Liver (tissue), 9 donors: Measurements from ENCODE around the gene RBMS3. TPM values are rescaled to one million over a fixed set of nuclear protein-coding genes. Genes with fewer than 3 reads are reported as not detected.

ENCODE experiments used
- DNase-seq: peaks from one replicate; pipeline ENCODE4 v3.0.0-alpha.2; 2017; ENCODE audit warnings: low spot score
- H3K27ac ChIP-seq, 2 donors: one replicate each; pipeline ENCODE4 v1.7.0; 2013; ENCODE audit warnings: inconsistent platforms in 2 of 2, low read length in 2 of 2, control low read depth in 1 of 2, low read depth in 1 of 2, mild to moderate bottlenecking in 1 of 2
- H3K27me3 ChIP-seq, 4 donors: one replicate each; pipeline versions ENCODE4 v1.6.1 to v1.7.0; 2013; ENCODE audit warnings: low read length in 3 of 4, inconsistent platforms in 1 of 4, mild to moderate bottlenecking in 1 of 4, moderate library complexity in 1 of 4; ENCODE audit not compliant: control insufficient read depth in 4 of 4, insufficient read depth in 4 of 4
- H3K36me3 ChIP-seq, 4 donors: one replicate each; pipeline versions ENCODE4 v1.6.1 to v1.7.0; 2013; ENCODE audit warnings: low read length in 3 of 4, mild to moderate bottlenecking in 3 of 4, low read depth in 1 of 4, moderate library complexity in 1 of 4; ENCODE audit not compliant: control insufficient read depth in 4 of 4, insufficient read depth in 3 of 4
- H3K4me1 ChIP-seq, 4 donors: one replicate each; pipeline versions ENCODE4 v1.6.1 to v1.7.0; 2013; ENCODE audit warnings: low read length in 3 of 4, mild to moderate bottlenecking in 3 of 4, moderate library complexity in 1 of 4; ENCODE audit not compliant: control insufficient read depth in 4 of 4, insufficient read depth in 4 of 4
- H3K4me3 ChIP-seq, 3 donors: one replicate each; pipeline versions ENCODE4 v1.6.1 to v1.7.0; 2013; ENCODE audit warnings: low read length in 3 of 3, control low read depth in 1 of 3, low read depth in 1 of 3, mild to moderate bottlenecking in 1 of 3
- H3K9ac ChIP-seq, 2 donors: one replicate each; pipeline ENCODE4 v1.7.0; 2013; ENCODE audit warnings: low read length in 2 of 2, mild to moderate bottlenecking in 2 of 2, moderate library complexity in 2 of 2, control low read depth in 1 of 2, low read depth in 1 of 2
- H3K9me3 ChIP-seq, 4 donors: one replicate each; pipeline versions ENCODE4 v1.6.1 to v1.7.0; 2013; ENCODE audit warnings: low read length in 3 of 4; ENCODE audit not compliant: control insufficient read depth in 4 of 4
- FOXA1 ChIP-seq: IDR thresholded peaks from 2 replicates; pipeline ENCODE4 v1.6.1; 2016; ENCODE audit warnings: antibody characterized with exemption
- FOXA2 ChIP-seq: IDR thresholded peaks from 2 replicates; pipeline ENCODE4 v1.6.1; 2016; ENCODE audit warnings: antibody characterized with exemption
- GABPA ChIP-seq, 2 donors: IDR thresholded peaks in 1 of 2; conservative IDR thresholded peaks in 1 of 2; 2 replicates each; pipeline ENCODE4 v1.6.1; 2016; ENCODE audit warnings: antibody characterized with exemption in 2 of 2, mild to moderate bottlenecking in 1 of 2, moderate library complexity in 1 of 2
- HNF4A ChIP-seq, 2 donors: conservative IDR thresholded peaks; 2 replicates each; pipeline ENCODE4 v1.6.1; 2016; ENCODE audit warnings: antibody characterized with exemption in 2 of 2, mild to moderate bottlenecking in 2 of 2
- HNF4G ChIP-seq: IDR thresholded peaks from 2 replicates; pipeline ENCODE4 v1.6.1; 2016; ENCODE audit warnings: antibody characterized with exemption
- JUND ChIP-seq, 2 donors: IDR thresholded peaks; 2 replicates each; pipeline ENCODE4 v1.6.1; 2016; ENCODE audit warnings: antibody characterized with exemption in 2 of 2
- NR2F2 ChIP-seq: IDR thresholded peaks from 2 replicates; pipeline ENCODE4 v1.6.1; 2016; ENCODE audit warnings: antibody characterized with exemption
- RAD21 ChIP-seq, 2 donors: IDR thresholded peaks; 2 replicates each; pipeline ENCODE4 v1.6.1; 2016; ENCODE audit warnings: antibody characterized with exemption in 2 of 2, mild to moderate bottlenecking in 2 of 2
- RXRA ChIP-seq, 2 donors: IDR thresholded peaks; 2 replicates each; pipeline ENCODE4 v1.6.1; 2017 to 2018; ENCODE audit warnings: antibody characterized with exemption in 2 of 2, mild to moderate bottlenecking in 1 of 2
- SP1 ChIP-seq: IDR thresholded peaks from 2 replicates; pipeline ENCODE4 v1.6.1; 2018; ENCODE audit warnings: antibody characterized with exemption, mild to moderate bottlenecking
- TAF1 ChIP-seq: conservative IDR thresholded peaks from 2 replicates; pipeline ENCODE4 v1.6.1; 2016; ENCODE audit warnings: antibody characterized with exemption, mild to moderate bottlenecking
- YY1 ChIP-seq: IDR thresholded peaks from 2 replicates; pipeline ENCODE4 v1.6.1; 2016; ENCODE audit warnings: antibody characterized with exemption, mild to moderate bottlenecking
- WGBS: extraction: QIAGEN DNeasy Blood & Tissue Kit; methylation state at CpG from one replicate; pipeline ENCODE4 v1.1.7; 2013; 5-methylcytosine and 5-hydroxymethylcytosine counted together
- polyA plus RNA-seq, 2 donors: library from polyadenylated mRNA; stranded (reverse) in 1 of 2; unstranded in 1 of 2; fragments of 200-250 nt in 1 of 2; fragments of >200 nt in 1 of 2; fragmentation: Nextera tagmentation in 1 of 2; extraction: Ambion mirVana in 1 of 2; gene quantifications; one replicate each; pipeline versions ENCODE4 v1.2.1 to v1.2.3, GENCODE V29; 2013 to 2015
- total RNA-seq, 2 donors: library from RNA; depleted of rRNA; stranded (reverse); fragments of >200 nt; gene quantifications; one replicate each; pipeline ENCODE4 v1.2.3, GENCODE V29; 2014
- TF ChIP-seq, protein P1 (sequence below): IDR thresholded peaks from 2 replicates; pipeline ENCODE4 v1.6.1; 2016; ENCODE audit warnings: antibody characterized with exemption
- TF ChIP-seq, protein P2 (sequence below): IDR thresholded peaks from 2 replicates; pipeline ENCODE4 v1.6.1; 2016; ENCODE audit warnings: antibody characterized with exemption, mild to moderate bottlenecking
- TF ChIP-seq, protein P3 (sequence below): fragments of 150-350 bp; IDR thresholded peaks from 2 replicates; pipeline ENCODE4 v1.5.1; 2017; ENCODE audit warnings: improper control_type of control experiment, low read depth, low read length; ENCODE audit not compliant: missing input control
- TF ChIP-seq, protein P4 (sequence below): IDR thresholded peaks from 2 replicates; pipeline ENCODE4 v1.6.1; 2016; ENCODE audit warnings: antibody characterized with exemption
- donor health status: healthy.
- donor health status: healthy.
- donor health status: healthy.
- donor health status: healthy.
- donor health status: healthy.

RBMS3 gene
- total and polyA plus RNA-seq, 4 donors, result 1.2 to 14.9 (median 9.3) TPM

DNA sequence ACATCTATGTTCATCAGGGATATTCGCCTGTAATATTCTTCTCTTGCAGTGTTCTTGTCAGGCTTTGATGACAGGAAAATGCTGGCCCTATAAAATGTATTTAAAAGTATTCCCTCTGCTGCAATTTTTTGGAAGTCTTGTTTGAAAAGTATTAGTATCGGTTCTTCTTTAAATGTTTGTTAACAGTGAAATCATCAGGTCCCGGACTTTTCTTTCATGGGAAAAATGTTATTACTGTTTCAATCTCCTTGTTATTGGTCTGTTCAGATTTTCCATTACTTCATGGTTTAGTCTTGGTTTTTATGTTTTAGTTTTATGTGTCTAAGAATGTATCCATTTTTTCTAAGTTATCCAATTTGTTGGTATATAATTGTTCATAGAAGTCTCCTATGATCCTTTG, 225.6 kb downstream of the RBMS3 start:
- Histone ChIP-seq H3K9ac (no peak overlapping the region), H3K4me3 (no peak overlapping the region), H3K4me1 (no peaks in the 10 kb centered on the region), H3K27me3 (no peaks in the 10 kb centered on the region), H3K9me3 (no peaks in the 10 kb centered on the region), H3K27ac (no peak overlapping the region), H3K36me3 (no peaks in the 10 kb centered on the region)
- DNase-seq, result no peak
- WGBS, result 96% methylated on average over 3 of the region's 3 CpGs
- TF ChIP-seq, protein P1, sequence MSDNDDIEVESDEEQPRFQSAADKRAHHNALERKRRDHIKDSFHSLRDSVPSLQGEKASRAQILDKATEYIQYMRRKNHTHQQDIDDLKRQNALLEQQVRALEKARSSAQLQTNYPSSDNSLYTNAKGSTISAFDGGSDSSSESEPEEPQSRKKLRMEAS, result no peak

DNA sequence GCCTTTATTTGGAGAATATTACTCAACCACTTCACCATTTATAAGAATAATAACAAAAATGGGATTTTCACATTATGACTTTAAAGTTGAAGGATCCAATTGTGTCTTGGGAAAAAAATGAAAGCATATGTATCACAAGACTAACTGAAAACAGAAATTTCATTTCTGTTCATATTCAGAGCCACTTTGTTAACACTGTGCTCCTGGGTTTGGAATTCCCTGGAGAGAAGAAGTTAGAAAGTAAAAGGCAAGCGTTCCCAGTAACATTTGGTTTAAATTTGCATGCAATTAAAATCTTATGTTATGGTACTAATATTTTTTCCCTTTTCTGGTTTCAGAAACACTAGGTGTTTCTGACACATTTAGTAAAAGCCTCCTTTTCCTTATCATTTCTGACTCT, 230.8 kb downstream of the RBMS3 start:
- DNase-seq, result no peak
- H3K9ac ChIP-seq, result no peak overlapping the region
- H3K36me3 ChIP-seq, result no peaks in the 10 kb centered on the region
- no peak overlapping the region for H3K27ac ChIP-seq
- no peaks in the 10 kb centered on the region for H3K27me3 ChIP-seq
- H3K4me3 ChIP-seq, result no peak overlapping the region
- TF ChIP-seq, protein P2, sequence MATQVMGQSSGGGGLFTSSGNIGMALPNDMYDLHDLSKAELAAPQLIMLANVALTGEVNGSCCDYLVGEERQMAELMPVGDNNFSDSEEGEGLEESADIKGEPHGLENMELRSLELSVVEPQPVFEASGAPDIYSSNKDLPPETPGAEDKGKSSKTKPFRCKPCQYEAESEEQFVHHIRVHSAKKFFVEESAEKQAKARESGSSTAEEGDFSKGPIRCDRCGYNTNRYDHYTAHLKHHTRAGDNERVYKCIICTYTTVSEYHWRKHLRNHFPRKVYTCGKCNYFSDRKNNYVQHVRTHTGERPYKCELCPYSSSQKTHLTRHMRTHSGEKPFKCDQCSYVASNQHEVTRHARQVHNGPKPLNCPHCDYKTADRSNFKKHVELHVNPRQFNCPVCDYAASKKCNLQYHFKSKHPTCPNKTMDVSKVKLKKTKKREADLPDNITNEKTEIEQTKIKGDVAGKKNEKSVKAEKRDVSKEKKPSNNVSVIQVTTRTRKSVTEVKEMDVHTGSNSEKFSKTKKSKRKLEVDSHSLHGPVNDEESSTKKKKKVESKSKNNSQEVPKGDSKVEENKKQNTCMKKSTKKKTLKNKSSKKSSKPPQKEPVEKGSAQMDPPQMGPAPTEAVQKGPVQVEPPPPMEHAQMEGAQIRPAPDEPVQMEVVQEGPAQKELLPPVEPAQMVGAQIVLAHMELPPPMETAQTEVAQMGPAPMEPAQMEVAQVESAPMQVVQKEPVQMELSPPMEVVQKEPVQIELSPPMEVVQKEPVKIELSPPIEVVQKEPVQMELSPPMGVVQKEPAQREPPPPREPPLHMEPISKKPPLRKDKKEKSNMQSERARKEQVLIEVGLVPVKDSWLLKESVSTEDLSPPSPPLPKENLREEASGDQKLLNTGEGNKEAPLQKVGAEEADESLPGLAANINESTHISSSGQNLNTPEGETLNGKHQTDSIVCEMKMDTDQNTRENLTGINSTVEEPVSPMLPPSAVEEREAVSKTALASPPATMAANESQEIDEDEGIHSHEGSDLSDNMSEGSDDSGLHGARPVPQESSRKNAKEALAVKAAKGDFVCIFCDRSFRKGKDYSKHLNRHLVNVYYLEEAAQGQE, result no peak
- TF ChIP-seq HNF4G (no peak), HNF4A (conservative IDR thresholded peaks at IDR 0.05) (no peak), YY1 (no peak), GABPA (IDR thresholded peaks at IDR 0.05 in 1 of 2, conservative IDR thresholded peaks at IDR 0.05 in 1 of 2) (no peak), RAD21 (IDR thresholded peaks at IDR 0.05) (no peak), NR2F2 (no peak), JUND (IDR thresholded peaks at IDR 0.05) (no peak), TAF1 (no peak), FOXA1 (no peak), RXRA (IDR thresholded peaks at IDR 0.05) (no peak), SP1 (no peak), FOXA2 (no peak)
- TF ChIP-seq, protein P3, sequence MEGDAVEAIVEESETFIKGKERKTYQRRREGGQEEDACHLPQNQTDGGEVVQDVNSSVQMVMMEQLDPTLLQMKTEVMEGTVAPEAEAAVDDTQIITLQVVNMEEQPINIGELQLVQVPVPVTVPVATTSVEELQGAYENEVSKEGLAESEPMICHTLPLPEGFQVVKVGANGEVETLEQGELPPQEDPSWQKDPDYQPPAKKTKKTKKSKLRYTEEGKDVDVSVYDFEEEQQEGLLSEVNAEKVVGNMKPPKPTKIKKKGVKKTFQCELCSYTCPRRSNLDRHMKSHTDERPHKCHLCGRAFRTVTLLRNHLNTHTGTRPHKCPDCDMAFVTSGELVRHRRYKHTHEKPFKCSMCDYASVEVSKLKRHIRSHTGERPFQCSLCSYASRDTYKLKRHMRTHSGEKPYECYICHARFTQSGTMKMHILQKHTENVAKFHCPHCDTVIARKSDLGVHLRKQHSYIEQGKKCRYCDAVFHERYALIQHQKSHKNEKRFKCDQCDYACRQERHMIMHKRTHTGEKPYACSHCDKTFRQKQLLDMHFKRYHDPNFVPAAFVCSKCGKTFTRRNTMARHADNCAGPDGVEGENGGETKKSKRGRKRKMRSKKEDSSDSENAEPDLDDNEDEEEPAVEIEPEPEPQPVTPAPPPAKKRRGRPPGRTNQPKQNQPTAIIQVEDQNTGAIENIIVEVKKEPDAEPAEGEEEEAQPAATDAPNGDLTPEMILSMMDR, result no peak
- TF ChIP-seq, protein P4, sequence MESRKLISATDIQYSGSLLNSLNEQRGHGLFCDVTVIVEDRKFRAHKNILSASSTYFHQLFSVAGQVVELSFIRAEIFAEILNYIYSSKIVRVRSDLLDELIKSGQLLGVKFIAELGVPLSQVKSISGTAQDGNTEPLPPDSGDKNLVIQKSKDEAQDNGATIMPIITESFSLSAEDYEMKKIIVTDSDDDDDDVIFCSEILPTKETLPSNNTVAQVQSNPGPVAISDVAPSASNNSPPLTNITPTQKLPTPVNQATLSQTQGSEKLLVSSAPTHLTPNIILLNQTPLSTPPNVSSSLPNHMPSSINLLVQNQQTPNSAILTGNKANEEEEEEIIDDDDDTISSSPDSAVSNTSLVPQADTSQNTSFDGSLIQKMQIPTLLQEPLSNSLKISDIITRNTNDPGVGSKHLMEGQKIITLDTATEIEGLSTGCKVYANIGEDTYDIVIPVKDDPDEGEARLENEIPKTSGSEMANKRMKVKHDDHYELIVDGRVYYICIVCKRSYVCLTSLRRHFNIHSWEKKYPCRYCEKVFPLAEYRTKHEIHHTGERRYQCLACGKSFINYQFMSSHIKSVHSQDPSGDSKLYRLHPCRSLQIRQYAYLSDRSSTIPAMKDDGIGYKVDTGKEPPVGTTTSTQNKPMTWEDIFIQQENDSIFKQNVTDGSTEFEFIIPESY, result no peak
- TF ChIP-seq, protein P1, result no peak
- peaks cover 0 to 16% (median 2%) of the 10 kb centered on the region in 4 donors for H3K4me1 ChIP-seq
- 81% methylated on average over 1 of the region's 1 CpG for WGBS
- H3K9me3 ChIP-seq, result no peaks in the 10 kb centered on the region
